HepG2 (cell line): ENCODE measurements around the gene CEL. TPM values are rescaled to one million over a fixed set of nuclear protein-coding genes. Genes with fewer than 3 reads are reported as not detected.

Source experiments
- ARHGAP35 ChIP-seq: sonication (generic); formaldehyde crosslinking; IDR thresholded peaks from 2 replicates; pipeline ENCODE4 v1.9.0; 2022; ENCODE audit warnings: mild to moderate bottlenecking, inconsistent platforms, moderate library complexity, missing genetic modification reagents, borderline replicate concordance
- CAMTA2 ChIP-seq: sonication (generic); formaldehyde crosslinking; IDR thresholded peaks from 2 replicates; pipeline ENCODE4 v1.4.0; 2020; ENCODE audit warnings: mild to moderate bottlenecking, missing genetic modification reagents, borderline replicate concordance
- HOXA9 ChIP-seq: sonication (generic); formaldehyde crosslinking; IDR thresholded peaks from 2 replicates; pipeline ENCODE4 v1.8.1; 2022; ENCODE audit warnings: missing genetic modification reagents, mild to moderate bottlenecking, moderate library complexity, borderline replicate concordance
- KAT2B ChIP-seq: fragments of 150-350 bp; IDR thresholded peaks from 2 replicates; pipeline ENCODE4 v1.6.1; 2014; ENCODE audit warnings: low read depth, low read length, borderline replicate concordance
- KLF15 ChIP-seq: sonication (generic); formaldehyde crosslinking; IDR thresholded peaks from 2 replicates; pipeline ENCODE4 v1.8.1; 2023; ENCODE audit warnings: borderline replicate concordance, mild to moderate bottlenecking, inconsistent platforms, missing genetic modification reagents, mixed read lengths
- RBM22 ChIP-seq: fragments of 200-400 bp; formaldehyde crosslinking; optimal IDR thresholded peaks from 2 replicates; pipeline ENCODE3; 2017; ENCODE audit warnings: mild to moderate bottlenecking, low read length, moderate library complexity
- ZNF292 ChIP-seq: sonication (generic); formaldehyde crosslinking; IDR thresholded peaks from 2 replicates; pipeline ENCODE4 v1.8.1; 2022; ENCODE audit warnings: mild to moderate bottlenecking, low read depth, missing genetic modification reagents, borderline replicate concordance
- ZNF317 ChIP-seq: sonication (generic); formaldehyde crosslinking; IDR thresholded peaks from 2 replicates; pipeline ENCODE4 v1.5.0; 2020; ENCODE audit warnings: mild to moderate bottlenecking, missing genetic modification reagents
- ZNF331 ChIP-seq: sonication (generic); formaldehyde crosslinking; IDR thresholded peaks from 2 replicates; pipeline ENCODE4 v1.4.0; 2020; ENCODE audit warnings: missing genetic modification reagents
- ZNF382 ChIP-seq: sonication (generic); formaldehyde crosslinking; IDR thresholded peaks from 2 replicates; pipeline ENCODE4 v1.5.0; 2020; ENCODE audit warnings: missing genetic modification reagents, mild to moderate bottlenecking, borderline replicate concordance
- ZNF501 ChIP-seq: sonication (generic); formaldehyde crosslinking; IDR thresholded peaks from 2 replicates; pipeline ENCODE4 v1.5.1; 2020; ENCODE audit warnings: mild to moderate bottlenecking, moderate library complexity, missing genetic modification reagents
- ZNF605 ChIP-seq: sonication (generic); formaldehyde crosslinking; IDR thresholded peaks from 2 replicates; pipeline ENCODE4 v1.8.0; 2022; ENCODE audit warnings: mild to moderate bottlenecking, missing genetic modification reagents
- ZSCAN21 ChIP-seq: sonication (generic); formaldehyde crosslinking; IDR thresholded peaks from 2 replicates; pipeline ENCODE4 v1.8.0; 2022; ENCODE audit warnings: mild to moderate bottlenecking, missing genetic modification reagents, moderate library complexity, borderline replicate concordance
- polyA plus RNA-seq, 8 experiments: library from polyadenylated mRNA; depleted of rRNA in 3 of 8; stranded (reverse) in 7 of 8; unstranded in 1 of 8; fragments of >200 nt; fragmentation: Illumina TruSeq in 4 of 8; extraction: Trizol in 4 of 8; gene quantifications; 2 replicates each; pipeline versions ENCODE4 v1.2.1 to v1.2.3, GENCODE V29; 2011 to 2016; ENCODE audit warnings: low read depth in 4 of 8, missing spikeins in 1 of 8, mixed read lengths in 1 of 8; ENCODE audit not compliant: insufficient read depth in 1 of 8
- total RNA-seq, 5 experiments: library from RNA; depleted of rRNA; stranded (reverse); fragments of >200 nt; fragmentation: Illumina TruSeq; extraction: Trizol; gene quantifications; 2 replicates each; pipeline ENCODE4 v1.2.3, GENCODE V29; 2016; ENCODE audit warnings: low read depth in 1 of 5
- TF ChIP-seq, protein P1 (sequence below): IDR thresholded peaks from 2 replicates; pipeline ENCODE4 v1.6.1; 2016; ENCODE audit warnings: low read depth, missing genetic modification reagents, missing compliant biosample characterization
- TF ChIP-seq, protein P2 (sequence below): sonication (generic); formaldehyde crosslinking; conservative IDR thresholded peaks from 2 replicates; pipeline ENCODE4 v1.8.1; 2023; ENCODE audit warnings: missing genetic modification reagents
- TF ChIP-seq, protein P3 (sequence below): sonication (generic); formaldehyde crosslinking; IDR thresholded peaks from 2 replicates; pipeline ENCODE4 v1.8.0; 2022; ENCODE audit warnings: low read depth, missing genetic modification reagents

Gene CEL
- total and polyA plus RNA-seq, 2 of the 13 experiments (the other 11 are each of a cell fraction or from before 2014, with no cell fraction given), result 0.63 to 1.5 TPM

DNA sequence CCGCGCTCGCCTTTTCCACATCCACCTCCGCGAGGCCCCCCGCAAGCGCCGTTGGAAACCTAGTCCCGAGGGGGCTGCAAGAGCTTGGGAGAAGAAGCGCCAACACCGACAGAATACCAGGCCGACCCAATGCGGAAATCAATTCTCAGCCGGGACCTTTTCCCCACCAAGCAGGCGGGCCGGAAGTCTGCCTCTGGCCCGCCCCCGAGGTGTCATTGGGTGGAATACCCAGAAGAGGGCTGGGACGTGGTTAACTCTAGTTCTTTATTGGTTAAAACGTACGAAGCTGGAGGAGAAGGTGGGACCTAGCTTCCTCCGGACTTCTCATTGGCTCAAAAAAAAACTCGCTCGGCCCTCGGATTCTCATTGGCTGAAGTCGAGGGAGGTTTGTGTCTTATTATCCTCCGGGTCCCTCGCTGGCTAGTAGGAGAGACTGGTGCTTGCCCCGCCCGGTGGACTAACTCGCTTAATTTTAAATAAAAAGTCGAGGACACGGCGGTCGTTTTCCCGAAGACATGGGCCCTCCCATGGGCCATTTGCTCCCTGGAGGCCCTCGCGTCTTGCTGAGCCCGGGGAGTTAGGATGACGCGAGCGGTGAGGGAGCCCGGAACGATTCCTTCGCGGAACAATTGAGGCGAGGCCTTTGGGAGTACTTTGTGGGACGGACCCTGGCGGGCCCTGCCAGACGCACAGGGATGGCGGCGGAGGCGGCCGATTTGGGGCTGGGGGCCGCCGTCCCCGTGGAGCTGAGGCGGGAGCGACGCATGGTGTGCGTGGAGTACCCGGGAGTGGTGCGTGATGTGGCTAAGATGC is 31.3 kb upstream of the CEL start, which contains the start of gene GTF3C5 (continued):
- TF ChIP-seq, protein P1, sequence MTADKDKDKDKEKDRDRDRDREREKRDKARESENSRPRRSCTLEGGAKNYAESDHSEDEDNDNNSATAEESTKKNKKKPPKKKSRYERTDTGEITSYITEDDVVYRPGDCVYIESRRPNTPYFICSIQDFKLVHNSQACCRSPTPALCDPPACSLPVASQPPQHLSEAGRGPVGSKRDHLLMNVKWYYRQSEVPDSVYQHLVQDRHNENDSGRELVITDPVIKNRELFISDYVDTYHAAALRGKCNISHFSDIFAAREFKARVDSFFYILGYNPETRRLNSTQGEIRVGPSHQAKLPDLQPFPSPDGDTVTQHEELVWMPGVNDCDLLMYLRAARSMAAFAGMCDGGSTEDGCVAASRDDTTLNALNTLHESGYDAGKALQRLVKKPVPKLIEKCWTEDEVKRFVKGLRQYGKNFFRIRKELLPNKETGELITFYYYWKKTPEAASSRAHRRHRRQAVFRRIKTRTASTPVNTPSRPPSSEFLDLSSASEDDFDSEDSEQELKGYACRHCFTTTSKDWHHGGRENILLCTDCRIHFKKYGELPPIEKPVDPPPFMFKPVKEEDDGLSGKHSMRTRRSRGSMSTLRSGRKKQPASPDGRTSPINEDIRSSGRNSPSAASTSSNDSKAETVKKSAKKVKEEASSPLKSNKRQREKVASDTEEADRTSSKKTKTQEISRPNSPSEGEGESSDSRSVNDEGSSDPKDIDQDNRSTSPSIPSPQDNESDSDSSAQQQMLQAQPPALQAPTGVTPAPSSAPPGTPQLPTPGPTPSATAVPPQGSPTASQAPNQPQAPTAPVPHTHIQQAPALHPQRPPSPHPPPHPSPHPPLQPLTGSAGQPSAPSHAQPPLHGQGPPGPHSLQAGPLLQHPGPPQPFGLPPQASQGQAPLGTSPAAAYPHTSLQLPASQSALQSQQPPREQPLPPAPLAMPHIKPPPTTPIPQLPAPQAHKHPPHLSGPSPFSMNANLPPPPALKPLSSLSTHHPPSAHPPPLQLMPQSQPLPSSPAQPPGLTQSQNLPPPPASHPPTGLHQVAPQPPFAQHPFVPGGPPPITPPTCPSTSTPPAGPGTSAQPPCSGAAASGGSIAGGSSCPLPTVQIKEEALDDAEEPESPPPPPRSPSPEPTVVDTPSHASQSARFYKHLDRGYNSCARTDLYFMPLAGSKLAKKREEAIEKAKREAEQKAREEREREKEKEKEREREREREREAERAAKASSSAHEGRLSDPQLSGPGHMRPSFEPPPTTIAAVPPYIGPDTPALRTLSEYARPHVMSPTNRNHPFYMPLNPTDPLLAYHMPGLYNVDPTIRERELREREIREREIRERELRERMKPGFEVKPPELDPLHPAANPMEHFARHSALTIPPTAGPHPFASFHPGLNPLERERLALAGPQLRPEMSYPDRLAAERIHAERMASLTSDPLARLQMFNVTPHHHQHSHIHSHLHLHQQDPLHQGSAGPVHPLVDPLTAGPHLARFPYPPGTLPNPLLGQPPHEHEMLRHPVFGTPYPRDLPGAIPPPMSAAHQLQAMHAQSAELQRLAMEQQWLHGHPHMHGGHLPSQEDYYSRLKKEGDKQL, result no peak
- TF ChIP-seq ZNF605 (CRISPR knock-in tag) (0 out of 2 replicates have a peak, but pooled peaks have one; percentile 21), RBM22 (peak; percentile 27), KAT2B (no peak), ARHGAP35 (CRISPR knock-in tag) (no peak), ZNF382 (CRISPR knock-in tag) (no peak), CAMTA2 (no peak), HOXA9 (CRISPR knock-in tag) (no peak), ZNF292 (CRISPR knock-in tag) (peak; percentile 65; the same call in 1 of the 2 replicates), ZSCAN21 (CRISPR knock-in tag) (peak; percentile 75; the same call in 1 of the 2 replicates), ZNF501 (CRISPR knock-in tag) (peak; percentile 93), KLF15 (no peak; the same call in 1 of the 2 replicates), ZNF317 (CRISPR knock-in tag) (no peak), ZNF331 (peak; percentile 78)
- TF ChIP-seq, protein P2, sequence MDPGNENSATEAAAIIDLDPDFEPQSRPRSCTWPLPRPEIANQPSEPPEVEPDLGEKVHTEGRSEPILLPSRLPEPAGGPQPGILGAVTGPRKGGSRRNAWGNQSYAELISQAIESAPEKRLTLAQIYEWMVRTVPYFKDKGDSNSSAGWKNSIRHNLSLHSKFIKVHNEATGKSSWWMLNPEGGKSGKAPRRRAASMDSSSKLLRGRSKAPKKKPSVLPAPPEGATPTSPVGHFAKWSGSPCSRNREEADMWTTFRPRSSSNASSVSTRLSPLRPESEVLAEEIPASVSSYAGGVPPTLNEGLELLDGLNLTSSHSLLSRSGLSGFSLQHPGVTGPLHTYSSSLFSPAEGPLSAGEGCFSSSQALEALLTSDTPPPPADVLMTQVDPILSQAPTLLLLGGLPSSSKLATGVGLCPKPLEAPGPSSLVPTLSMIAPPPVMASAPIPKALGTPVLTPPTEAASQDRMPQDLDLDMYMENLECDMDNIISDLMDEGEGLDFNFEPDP (CRISPR knock-in tag), result no peak
- TF ChIP-seq, protein P3, sequence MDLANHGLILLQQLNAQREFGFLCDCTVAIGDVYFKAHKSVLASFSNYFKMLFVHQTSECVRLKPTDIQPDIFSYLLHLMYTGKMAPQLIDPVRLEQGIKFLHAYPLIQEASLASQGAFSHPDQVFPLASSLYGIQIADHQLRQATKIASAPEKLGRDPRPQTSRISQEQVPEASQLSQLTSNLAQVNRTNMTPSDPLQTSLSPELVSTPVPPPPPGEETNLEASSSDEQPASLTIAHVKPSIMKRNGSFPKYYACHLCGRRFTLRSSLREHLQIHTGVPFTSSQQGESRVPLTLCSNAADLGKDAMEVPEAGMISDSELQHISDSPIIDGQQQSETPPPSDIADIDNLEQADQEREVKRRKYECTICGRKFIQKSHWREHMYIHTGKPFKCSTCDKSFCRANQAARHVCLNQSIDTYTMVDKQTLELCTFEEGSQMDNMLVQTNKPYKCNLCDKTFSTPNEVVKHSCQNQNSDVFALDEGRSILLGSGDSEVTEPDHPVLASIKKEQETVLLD (CRISPR knock-in tag), result 0 out of 2 replicates have a peak, but pooled peaks have one; percentile 57
